MM.1S (cell line): ENCODE data around the gene COP1.

Experiments
- EZH2 ChIP-seq: fragments of 300-600 bp; sonication (generic); optimal IDR thresholded peaks from 2 replicates; pipeline ENCODE3; 2017; ENCODE audit warnings: low read depth, mild to moderate bottlenecking, antibody characterized with exemption, low read length, mixed read lengths
- TF ChIP-seq, protein P1 (sequence below): fragments of 300-600 bp; sonication (generic); IDR thresholded peaks from 2 replicates; pipeline ENCODE4 v1.5.1; 2016; ENCODE audit warnings: antibody characterized with exemption, low read length, mixed read lengths

DNA sequence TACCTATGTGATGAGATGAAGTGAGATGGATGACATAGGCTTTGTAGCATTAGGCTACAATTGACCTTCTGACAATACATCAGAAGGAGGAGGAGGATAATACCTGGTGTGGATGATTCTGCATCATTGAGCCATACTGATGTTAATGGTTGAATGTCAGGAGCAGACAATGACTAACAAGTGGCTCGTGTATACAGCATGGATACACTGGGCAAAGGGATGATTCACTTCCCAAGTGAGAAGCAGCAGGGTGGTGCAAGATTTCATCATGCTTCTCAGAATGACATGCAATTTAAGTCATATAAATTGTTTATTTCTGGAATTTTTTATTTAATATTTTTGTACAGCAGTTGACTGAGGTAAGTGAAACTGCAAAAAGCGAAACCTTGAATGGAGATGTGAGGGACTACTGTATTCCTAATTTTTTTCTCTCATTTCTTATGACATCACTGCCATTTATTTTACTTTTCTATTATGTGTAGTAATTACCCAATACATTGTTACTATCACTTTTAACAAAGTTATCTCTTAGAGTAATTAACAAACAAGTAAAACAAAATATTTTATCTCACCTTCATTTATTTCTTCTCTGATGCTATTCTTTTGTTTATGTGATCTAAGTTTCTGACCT is 34.4 kb upstream of the COP1 start:
- TF ChIP-seq, protein P1, sequence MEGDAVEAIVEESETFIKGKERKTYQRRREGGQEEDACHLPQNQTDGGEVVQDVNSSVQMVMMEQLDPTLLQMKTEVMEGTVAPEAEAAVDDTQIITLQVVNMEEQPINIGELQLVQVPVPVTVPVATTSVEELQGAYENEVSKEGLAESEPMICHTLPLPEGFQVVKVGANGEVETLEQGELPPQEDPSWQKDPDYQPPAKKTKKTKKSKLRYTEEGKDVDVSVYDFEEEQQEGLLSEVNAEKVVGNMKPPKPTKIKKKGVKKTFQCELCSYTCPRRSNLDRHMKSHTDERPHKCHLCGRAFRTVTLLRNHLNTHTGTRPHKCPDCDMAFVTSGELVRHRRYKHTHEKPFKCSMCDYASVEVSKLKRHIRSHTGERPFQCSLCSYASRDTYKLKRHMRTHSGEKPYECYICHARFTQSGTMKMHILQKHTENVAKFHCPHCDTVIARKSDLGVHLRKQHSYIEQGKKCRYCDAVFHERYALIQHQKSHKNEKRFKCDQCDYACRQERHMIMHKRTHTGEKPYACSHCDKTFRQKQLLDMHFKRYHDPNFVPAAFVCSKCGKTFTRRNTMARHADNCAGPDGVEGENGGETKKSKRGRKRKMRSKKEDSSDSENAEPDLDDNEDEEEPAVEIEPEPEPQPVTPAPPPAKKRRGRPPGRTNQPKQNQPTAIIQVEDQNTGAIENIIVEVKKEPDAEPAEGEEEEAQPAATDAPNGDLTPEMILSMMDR = no peak
- TF ChIP-seq EZH2 = no peak
